ENCODE data around the gene DBF4B. TPM values are rescaled to one million over a fixed set of nuclear protein-coding genes. Genes with fewer than 3 reads are reported as not detected.

Gene DBF4B
- total and polyA plus RNA-seq, 2 of the 13 experiments (the other 11 are each of a cell fraction or from before 2014, with no cell fraction given), result 11.7 to 13.2 TPM

DNA sequence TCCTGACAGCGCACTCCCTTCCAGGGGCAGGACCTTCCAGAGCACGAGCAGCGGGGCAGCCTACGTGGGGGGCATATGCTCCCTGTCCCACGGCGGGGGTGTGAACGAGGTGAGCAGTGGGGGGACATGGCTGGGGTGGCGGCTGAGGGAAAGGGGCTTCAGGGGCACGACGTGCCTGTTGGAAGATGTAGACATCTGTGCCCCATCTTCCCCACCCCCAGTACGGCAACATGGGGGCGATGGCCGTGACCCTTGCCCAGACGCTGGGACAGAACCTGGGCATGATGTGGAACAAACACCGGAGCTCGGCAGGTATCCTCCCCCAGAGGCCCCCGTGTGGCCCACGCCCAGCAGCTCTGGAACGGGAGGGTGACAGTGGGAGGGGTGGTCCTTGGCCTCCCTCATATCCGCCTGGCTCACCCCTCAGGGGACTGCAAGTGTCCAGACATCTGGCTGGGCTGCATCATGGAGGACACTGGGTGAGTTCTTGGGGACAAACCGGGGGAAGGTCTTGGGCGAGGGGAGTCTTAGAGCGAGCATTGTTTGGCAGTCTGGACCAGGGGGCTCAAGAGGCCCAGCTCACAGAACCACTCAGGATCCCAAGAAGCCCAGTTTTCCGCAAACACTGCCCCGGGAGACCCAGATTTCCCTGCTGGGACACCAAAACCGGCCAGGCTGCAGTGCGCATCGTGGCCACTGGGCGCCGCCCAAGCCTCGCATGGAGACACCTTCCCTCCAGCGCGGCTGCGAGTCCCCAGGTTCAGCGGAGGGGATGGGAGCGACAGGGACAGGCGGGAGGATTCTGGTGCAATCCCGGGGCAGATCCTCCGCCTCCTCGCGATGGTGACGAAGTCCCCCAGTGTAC is 66.0 kb downstream of the DBF4B start (continued):
- TF ChIP-seq POLR2AphosphoS2 (IDR thresholded peaks at IDR 0.05; ENCODE audit: low read depth, low read length) (no peak), ZNF124 (CRISPR knock-in tag; IDR thresholded peaks at IDR 0.05) (no peak; the same call in 1 of the 2 replicates), ARID2 (CRISPR knock-in tag; IDR thresholded peaks at IDR 0.05; ENCODE audit: borderline replicate concordance) (peak; percentile 85; the same call in 1 of the 2 replicates), ZNF44 (CRISPR knock-in tag; IDR thresholded peaks at IDR 0.05) (peak; percentile 3; the same call in 1 of the 2 replicates), ZNF614 (CRISPR knock-in tag; IDR thresholded peaks at IDR 0.05; ENCODE audit: borderline replicate concordance) (no peak), NR3C1 (CRISPR knock-in tag; IDR thresholded peaks at IDR 0.05) (no peak), SMAD1 (CRISPR knock-in tag; IDR thresholded peaks at IDR 0.05; ENCODE audit: borderline replicate concordance, low read depth) (no peak), THAP11 (CRISPR knock-in tag; IDR thresholded peaks at IDR 0.05) (0 out of 2 replicates have a peak, but pooled peaks have one; percentile 34), MLLT10 (CRISPR knock-in tag; IDR thresholded peaks at IDR 0.05) (no peak), ZNF619 (CRISPR knock-in tag; IDR thresholded peaks at IDR 0.05) (no peak), ZNF652 (CRISPR knock-in tag; IDR thresholded peaks at IDR 0.05; ENCODE audit: borderline replicate concordance, low read depth) (no peak), NFKB2 (CRISPR knock-in tag; IDR thresholded peaks at IDR 0.05; ENCODE audit: borderline replicate concordance) (0 out of 2 replicates have a peak, but pooled peaks have one; percentile 4), ATRX (CRISPR knock-in tag; IDR thresholded peaks at IDR 0.05; ENCODE audit: borderline replicate concordance) (no peak), ZSCAN9 (CRISPR knock-in tag; IDR thresholded peaks at IDR 0.05; ENCODE audit: borderline replicate concordance) (peak; percentile 46; the same call in 1 of the 2 replicates), STAT5B (CRISPR knock-in tag; IDR thresholded peaks at IDR 0.05) (no peak), SIN3A (IDR thresholded peaks at IDR 0.05; ENCODE audit: borderline replicate concordance, low read depth, low read length) (no peak), REXO4 (CRISPR knock-in tag; IDR thresholded peaks at IDR 0.05; ENCODE audit: borderline replicate concordance) (no peak), ZNF17 (CRISPR knock-in tag; IDR thresholded peaks at IDR 0.05) (no peak), RXRB (CRISPR knock-in tag; IDR thresholded peaks at IDR 0.05; ENCODE audit: borderline replicate concordance) (no peak), TBP (CRISPR knock-in tag; IDR thresholded peaks at IDR 0.05) (no peak)
- TF ChIP-seq, protein P1, sequence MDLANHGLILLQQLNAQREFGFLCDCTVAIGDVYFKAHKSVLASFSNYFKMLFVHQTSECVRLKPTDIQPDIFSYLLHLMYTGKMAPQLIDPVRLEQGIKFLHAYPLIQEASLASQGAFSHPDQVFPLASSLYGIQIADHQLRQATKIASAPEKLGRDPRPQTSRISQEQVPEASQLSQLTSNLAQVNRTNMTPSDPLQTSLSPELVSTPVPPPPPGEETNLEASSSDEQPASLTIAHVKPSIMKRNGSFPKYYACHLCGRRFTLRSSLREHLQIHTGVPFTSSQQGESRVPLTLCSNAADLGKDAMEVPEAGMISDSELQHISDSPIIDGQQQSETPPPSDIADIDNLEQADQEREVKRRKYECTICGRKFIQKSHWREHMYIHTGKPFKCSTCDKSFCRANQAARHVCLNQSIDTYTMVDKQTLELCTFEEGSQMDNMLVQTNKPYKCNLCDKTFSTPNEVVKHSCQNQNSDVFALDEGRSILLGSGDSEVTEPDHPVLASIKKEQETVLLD (CRISPR knock-in tag; IDR thresholded peaks at IDR 0.05; ENCODE audit: low read depth), result no peak
- TF ChIP-seq, protein P2, sequence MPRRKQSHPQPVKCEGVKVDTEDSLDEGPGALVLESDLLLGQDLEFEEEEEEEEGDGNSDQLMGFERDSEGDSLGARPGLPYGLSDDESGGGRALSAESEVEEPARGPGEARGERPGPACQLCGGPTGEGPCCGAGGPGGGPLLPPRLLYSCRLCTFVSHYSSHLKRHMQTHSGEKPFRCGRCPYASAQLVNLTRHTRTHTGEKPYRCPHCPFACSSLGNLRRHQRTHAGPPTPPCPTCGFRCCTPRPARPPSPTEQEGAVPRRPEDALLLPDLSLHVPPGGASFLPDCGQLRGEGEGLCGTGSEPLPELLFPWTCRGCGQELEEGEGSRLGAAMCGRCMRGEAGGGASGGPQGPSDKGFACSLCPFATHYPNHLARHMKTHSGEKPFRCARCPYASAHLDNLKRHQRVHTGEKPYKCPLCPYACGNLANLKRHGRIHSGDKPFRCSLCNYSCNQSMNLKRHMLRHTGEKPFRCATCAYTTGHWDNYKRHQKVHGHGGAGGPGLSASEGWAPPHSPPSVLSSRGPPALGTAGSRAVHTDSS (CRISPR knock-in tag; conservative IDR thresholded peaks at IDR 0.05), result no peak
- TF ChIP-seq, protein P3, sequence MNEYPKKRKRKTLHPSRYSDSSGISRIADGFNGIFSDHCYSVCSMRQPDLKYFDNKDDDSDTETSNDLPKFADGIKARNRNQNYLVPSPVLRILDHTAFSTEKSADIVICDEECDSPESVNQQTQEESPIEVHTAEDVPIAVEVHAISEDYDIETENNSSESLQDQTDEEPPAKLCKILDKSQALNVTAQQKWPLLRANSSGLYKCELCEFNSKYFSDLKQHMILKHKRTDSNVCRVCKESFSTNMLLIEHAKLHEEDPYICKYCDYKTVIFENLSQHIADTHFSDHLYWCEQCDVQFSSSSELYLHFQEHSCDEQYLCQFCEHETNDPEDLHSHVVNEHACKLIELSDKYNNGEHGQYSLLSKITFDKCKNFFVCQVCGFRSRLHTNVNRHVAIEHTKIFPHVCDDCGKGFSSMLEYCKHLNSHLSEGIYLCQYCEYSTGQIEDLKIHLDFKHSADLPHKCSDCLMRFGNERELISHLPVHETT (CRISPR knock-in tag; conservative IDR thresholded peaks at IDR 0.05), result no peak
- TF ChIP-seq, protein P4, sequence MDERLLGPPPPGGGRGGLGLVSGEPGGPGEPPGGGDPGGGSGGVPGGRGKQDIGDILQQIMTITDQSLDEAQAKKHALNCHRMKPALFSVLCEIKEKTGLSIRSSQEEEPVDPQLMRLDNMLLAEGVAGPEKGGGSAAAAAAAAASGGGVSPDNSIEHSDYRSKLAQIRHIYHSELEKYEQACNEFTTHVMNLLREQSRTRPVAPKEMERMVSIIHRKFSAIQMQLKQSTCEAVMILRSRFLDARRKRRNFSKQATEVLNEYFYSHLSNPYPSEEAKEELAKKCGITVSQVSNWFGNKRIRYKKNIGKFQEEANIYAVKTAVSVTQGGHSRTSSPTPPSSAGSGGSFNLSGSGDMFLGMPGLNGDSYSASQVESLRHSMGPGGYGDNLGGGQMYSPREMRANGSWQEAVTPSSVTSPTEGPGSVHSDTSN (CRISPR knock-in tag; IDR thresholded peaks at IDR 0.05), result no peak
- TF ChIP-seq, protein P5, sequence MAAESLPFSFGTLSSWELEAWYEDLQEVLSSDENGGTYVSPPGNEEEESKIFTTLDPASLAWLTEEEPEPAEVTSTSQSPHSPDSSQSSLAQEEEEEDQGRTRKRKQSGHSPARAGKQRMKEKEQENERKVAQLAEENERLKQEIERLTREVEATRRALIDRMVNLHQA (CRISPR knock-in tag; IDR thresholded peaks at IDR 0.05), result no peak

All from HepG2 (cell line).